Breast epithelium (tissue), 4 donors: ENCODE results near the gene FHIT. TPM values are rescaled to one million over a fixed set of nuclear protein-coding genes. Genes with fewer than 3 reads are reported as not detected.

Source experiments
- DNase-seq, 2 donors: peaks; one replicate each; pipeline ENCODE4 v3.0.0-alpha.2; 2019; ENCODE audit warnings: low spot score in 2 of 2
- H3K27ac ChIP-seq, 2 donors: fragments of 200-600 bp; sonication (generic) in 1 of 2; one replicate each; pipeline ENCODE4 v1.5.1; 2016 to 2019; ENCODE audit warnings: mild to moderate bottlenecking in 1 of 2
- H3K27me3 ChIP-seq, 2 donors: fragments of 200-600 bp; sonication (generic) in 1 of 2; one replicate each; pipeline versions ENCODE4 v1.5.1 to v1.6.0; 2017 to 2019; ENCODE audit warnings: control low read depth in 1 of 2, mild to moderate bottlenecking in 1 of 2
- H3K36me3 ChIP-seq: fragments of 200-600 bp; one replicate; pipeline ENCODE4 v1.5.1; 2019
- H3K4me1 ChIP-seq, 2 donors: fragments of 200-600 bp; sonication (generic); one replicate each; pipeline ENCODE4 v1.5.1; 2016 to 2019; ENCODE audit warnings: control low read depth in 1 of 2
- H3K4me3 ChIP-seq, 3 donors: fragments of 200-600 bp; sonication (generic); 1 replicate in 2 of 3; 2 replicates in 1 of 3; pipeline ENCODE4 v1.5.1; 2016 to 2019; ENCODE audit warnings: mild to moderate bottlenecking in 3 of 3, moderate library complexity in 2 of 3
- H3K9me3 ChIP-seq, 2 donors: fragments of 200-600 bp; sonication (generic) in 1 of 2; one replicate each; pipeline ENCODE4 v1.5.1; 2016 to 2019; ENCODE audit warnings: control low read depth in 1 of 2
- POLR2A ChIP-seq: fragments of 450-650 bp; IDR thresholded peaks from one replicate; pipeline ENCODE4 v1.6.1; 2016; ENCODE audit warnings: antibody characterized with exemption, mild to moderate bottlenecking, moderate library complexity
- POLR2AphosphoS5 ChIP-seq, 3 donors: sonication (generic); formaldehyde crosslinking; IDR thresholded peaks; one replicate each; pipeline ENCODE4 v1.6.1; 2017; ENCODE audit warnings: antibody characterized with exemption in 3 of 3
- intact Hi-C: fragments of 100-400 bp; cut with DNase I; formaldehyde crosslinking; loops from one replicate; pipeline ENCODE4 v1.15.1; 2023; ENCODE audit warnings: low total_unique reads
- total RNA-seq, 3 donors: library from RNA; depleted of rRNA; stranded (reverse); fragments of >200 nt; gene quantifications; one replicate each; pipeline ENCODE4 v1.1.0, GENCODE V29; 2016
- TF ChIP-seq, protein P1 (sequence below), 3 donors: fragments of 450-650 bp; IDR thresholded peaks; one replicate each; pipeline ENCODE4 v1.5.1; 2016 to 2017; ENCODE audit warnings: antibody characterized with exemption in 3 of 3, mild to moderate bottlenecking in 3 of 3, moderate library complexity in 3 of 3

The FHIT gene
- total RNA-seq, 3 donors from 2014 or later, result 9.0 to 19.2 (median 17.7) TPM

DNA sequence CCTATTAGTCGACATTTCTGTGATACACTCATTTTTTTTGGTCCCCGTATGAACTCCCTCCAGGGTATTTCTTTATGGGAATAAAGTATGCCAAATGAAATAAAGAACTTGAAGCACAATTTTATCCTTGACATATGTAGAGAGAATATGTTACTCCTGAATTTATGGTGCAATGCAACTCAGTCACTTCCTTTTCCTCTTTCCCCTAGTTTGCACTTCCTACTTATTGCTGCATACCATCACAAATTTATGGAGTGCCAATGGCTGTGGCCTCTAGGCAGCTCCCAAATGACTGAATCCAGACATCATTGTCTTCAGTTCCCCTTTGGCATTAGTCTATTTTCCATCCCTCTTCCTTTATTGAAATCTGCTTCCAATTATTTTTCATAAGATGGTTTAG, 403.5 kb downstream of the FHIT start:
- H3K27ac ChIP-seq, result no peak overlapping the region
- no peaks in the 10 kb centered on the region for H3K4me1 ChIP-seq
- H3K36me3 ChIP-seq, result no peaks in the 10 kb centered on the region
- H3K9me3 ChIP-seq, result no peaks in the 10 kb centered on the region
- intact Hi-C loops, result no loop called here
- TF ChIP-seq POLR2AphosphoS5 (IDR thresholded peaks at IDR 0.05), result no peak
- TF ChIP-seq, protein P1, sequence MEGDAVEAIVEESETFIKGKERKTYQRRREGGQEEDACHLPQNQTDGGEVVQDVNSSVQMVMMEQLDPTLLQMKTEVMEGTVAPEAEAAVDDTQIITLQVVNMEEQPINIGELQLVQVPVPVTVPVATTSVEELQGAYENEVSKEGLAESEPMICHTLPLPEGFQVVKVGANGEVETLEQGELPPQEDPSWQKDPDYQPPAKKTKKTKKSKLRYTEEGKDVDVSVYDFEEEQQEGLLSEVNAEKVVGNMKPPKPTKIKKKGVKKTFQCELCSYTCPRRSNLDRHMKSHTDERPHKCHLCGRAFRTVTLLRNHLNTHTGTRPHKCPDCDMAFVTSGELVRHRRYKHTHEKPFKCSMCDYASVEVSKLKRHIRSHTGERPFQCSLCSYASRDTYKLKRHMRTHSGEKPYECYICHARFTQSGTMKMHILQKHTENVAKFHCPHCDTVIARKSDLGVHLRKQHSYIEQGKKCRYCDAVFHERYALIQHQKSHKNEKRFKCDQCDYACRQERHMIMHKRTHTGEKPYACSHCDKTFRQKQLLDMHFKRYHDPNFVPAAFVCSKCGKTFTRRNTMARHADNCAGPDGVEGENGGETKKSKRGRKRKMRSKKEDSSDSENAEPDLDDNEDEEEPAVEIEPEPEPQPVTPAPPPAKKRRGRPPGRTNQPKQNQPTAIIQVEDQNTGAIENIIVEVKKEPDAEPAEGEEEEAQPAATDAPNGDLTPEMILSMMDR (IDR thresholded peaks at IDR 0.05), result no peak
- no peak for TF ChIP-seq POLR2A
- DNase-seq, result no peak
- H3K27me3 ChIP-seq, result no peaks in the 10 kb centered on the region
- H3K4me3 ChIP-seq, result no peak overlapping the region

DNA sequence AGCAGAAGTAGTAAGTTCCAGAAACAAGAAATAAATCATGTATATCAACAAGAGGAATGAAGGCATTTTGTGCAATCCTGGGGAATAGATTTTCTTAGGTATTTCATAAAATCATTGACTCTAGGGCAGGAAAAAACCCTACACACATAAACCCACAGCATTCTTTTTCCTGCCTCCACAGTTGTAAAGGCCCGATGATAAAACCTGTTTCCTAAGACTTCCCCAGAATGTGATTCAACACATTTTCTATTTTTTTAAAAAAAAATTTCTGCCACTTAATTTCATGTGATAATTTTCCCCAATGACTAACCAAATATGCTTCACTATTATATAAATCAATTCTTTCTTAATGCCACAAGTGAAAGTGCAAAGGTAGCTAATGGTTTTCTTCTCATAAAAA, 407.0 kb downstream of the FHIT start:
- Histone ChIP-seq H3K36me3 (no peaks in the 10 kb centered on the region), H3K27me3 (no peaks in the 10 kb centered on the region), H3K27ac (no peak overlapping the region), H3K4me3 (no peak overlapping the region), H3K9me3 (no peaks in the 10 kb centered on the region), H3K4me1 (no peaks in the 10 kb centered on the region)
- no peak for TF ChIP-seq POLR2AphosphoS5 (IDR thresholded peaks at IDR 0.05)
- TF ChIP-seq, protein P1 (IDR thresholded peaks at IDR 0.05), result no peak
- no peak for TF ChIP-seq POLR2A
- DNase-seq, result no peak
- intact Hi-C loops, result no loop called here

DNA sequence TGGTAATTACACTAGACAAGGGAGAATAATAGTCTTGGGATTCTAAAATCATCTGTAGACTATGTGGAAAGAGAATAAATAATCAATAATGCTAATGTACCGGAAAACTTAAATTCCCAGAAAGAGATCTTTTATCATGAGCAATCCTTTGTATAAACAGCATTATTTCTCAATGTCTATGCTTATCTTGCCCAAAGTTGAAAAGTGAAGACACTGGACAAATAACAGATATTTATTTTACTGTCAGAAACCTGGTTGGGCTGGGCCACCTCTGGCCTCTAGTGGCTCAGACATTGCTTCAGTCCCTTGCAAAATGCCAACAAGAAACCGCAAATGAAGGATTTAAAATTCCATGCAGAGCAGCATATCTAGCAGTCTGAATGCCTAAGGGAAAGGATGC, 409.9 kb downstream of the FHIT start:
- Histone ChIP-seq H3K9me3 (no peaks in the 10 kb centered on the region), H3K4me1 (no peaks in the 10 kb centered on the region), H3K27me3 (no peaks in the 10 kb centered on the region), H3K27ac (no peak overlapping the region), H3K4me3 (no peak overlapping the region), H3K36me3 (no peaks in the 10 kb centered on the region)
- intact Hi-C loops, result no loop called here
- TF ChIP-seq, protein P1 (IDR thresholded peaks at IDR 0.05), result no peak
- TF ChIP-seq POLR2A (no peak), POLR2AphosphoS5 (IDR thresholded peaks at IDR 0.05) (no peak)
- DNase-seq, result no peak

DNA sequence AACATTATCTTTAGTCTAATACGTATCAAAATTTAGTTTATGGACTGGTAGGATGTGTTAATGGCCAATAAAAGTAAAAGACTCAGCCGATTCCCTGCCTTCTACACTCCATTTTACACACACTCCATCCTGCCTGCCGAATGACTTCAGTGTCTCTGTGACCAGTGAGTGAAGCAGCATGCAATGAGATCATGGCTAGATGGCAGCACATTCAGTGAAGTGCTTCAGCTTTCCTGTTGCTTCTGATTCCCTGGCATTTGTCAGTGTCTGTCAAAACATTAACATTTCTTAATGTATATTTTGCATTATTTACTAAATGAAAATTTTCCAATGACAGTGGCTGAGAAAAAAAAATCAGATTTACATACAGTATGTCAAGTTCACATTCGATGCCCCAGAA, 412.0 kb downstream of the FHIT start:
- no peak for TF ChIP-seq POLR2AphosphoS5 (IDR thresholded peaks at IDR 0.05)
- intact Hi-C loops, result no loop called here

DNA sequence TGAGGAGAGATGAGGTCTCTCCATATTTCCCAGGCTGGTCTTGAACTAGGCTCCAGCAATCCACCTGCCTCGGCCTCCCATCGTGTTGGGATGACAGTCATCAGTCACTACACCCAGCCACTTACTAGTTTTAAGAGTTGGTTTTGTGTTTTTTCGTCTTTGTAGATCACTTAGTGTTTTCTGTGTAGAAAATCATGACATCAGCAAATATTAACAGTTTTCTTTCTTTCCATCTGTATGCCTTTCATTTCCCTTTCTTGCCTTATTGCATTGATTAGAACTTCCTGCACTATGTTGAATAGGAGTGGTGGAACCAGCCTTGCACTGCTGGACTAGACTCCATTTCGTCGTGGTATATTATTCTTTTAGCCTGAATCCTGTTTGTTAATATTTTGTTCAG, 415.5 kb downstream of the FHIT start:
- intact Hi-C loops, result no loop called here
- H3K4me1 ChIP-seq, result no peaks in the 10 kb centered on the region
- H3K4me3 ChIP-seq, result no peak overlapping the region
- no peaks in the 10 kb centered on the region for H3K36me3 ChIP-seq
- TF ChIP-seq POLR2AphosphoS5 (IDR thresholded peaks at IDR 0.05) (no peak), POLR2A (no peak)
- DNase-seq, result no peak
- no peaks in the 10 kb centered on the region for H3K9me3 ChIP-seq
- H3K27ac ChIP-seq, result no peak overlapping the region
- no peaks in the 10 kb centered on the region for H3K27me3 ChIP-seq

More for the DNA sequence above, 412.0 kb downstream of the FHIT start:
- H3K4me1 ChIP-seq, result no peaks in the 10 kb centered on the region
- no peak for DNase-seq
- no peaks in the 10 kb centered on the region for H3K9me3 ChIP-seq
- H3K27me3 ChIP-seq, result no peaks in the 10 kb centered on the region
- no peak overlapping the region for H3K27ac ChIP-seq
- H3K36me3 ChIP-seq, result no peaks in the 10 kb centered on the region
- H3K4me3 ChIP-seq, result no peak overlapping the region

DNA sequence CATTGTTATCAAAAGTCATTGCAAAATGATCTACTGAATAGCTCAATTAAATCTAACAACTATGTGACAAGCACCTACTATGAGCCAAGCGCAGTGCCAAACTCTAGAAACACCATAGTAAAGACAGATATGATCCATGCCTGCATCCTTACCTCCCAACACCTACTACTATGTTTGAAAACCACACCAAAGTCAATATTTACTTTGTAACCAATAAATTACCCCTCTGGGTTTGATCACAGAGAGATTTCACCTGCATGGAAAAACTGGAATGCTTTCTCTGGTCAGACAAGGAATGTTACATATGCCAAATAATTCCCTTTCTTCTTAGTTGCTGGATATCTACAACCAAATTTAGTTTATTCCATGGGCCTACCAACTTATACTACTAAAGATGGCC, 422.2 kb downstream of the FHIT start:
- no peak overlapping the region for H3K4me3 ChIP-seq
- H3K27ac ChIP-seq, result no peak overlapping the region
- TF ChIP-seq POLR2A, result no peak
- TF ChIP-seq, protein P1 (IDR thresholded peaks at IDR 0.05), result no peak
- TF ChIP-seq POLR2AphosphoS5 (IDR thresholded peaks at IDR 0.05), result no peak
- H3K27me3 ChIP-seq, result no peaks in the 10 kb centered on the region
- no peaks in the 10 kb centered on the region for H3K4me1 ChIP-seq
- intact Hi-C loops, result no loop called here
- no peaks in the 10 kb centered on the region for H3K36me3 ChIP-seq
- DNase-seq, result no peak
- H3K9me3 ChIP-seq, result no peaks in the 10 kb centered on the region
